Keratinocyte (primary cell): ENCODE measurements around the gene NEU4. TPM values are rescaled to one million over a fixed set of nuclear protein-coding genes. Genes with fewer than 3 reads are reported as not detected.

Experiments
- DNase-seq: peaks from one replicate; pipeline ENCODE4 v3.0.0-alpha.2; 2011; ENCODE audit warnings: low read depth, missing footprints, low spot score
- FAIRE-seq: peaks from 2 replicates; lab custom pipeline; 2011; peaks lifted over from hg19 to GRCh38; lab: Jason Lieb, UNC
- H2AFZ ChIP-seq: 2 replicates; pipeline ENCODE4 v1.6.0; 2012; ENCODE audit warnings: low read length, control low read depth, inconsistent platforms; ENCODE audit not compliant: control insufficient read depth
- H3K27ac ChIP-seq: 2 replicates; pipeline ENCODE4 v1.5.1; 2011; ENCODE audit warnings: low read length; ENCODE audit not compliant: control insufficient read depth, insufficient read depth
- H3K27me3 ChIP-seq: 3 replicates; pipeline ENCODE4 v1.6.0; 2011; ENCODE audit warnings: low read length; ENCODE audit not compliant: control insufficient read depth, insufficient read depth; ENCODE audit errors: extremely low read depth
- H3K36me3 ChIP-seq, 2 experiments: 2 replicates in 1 of 2; 3 replicates in 1 of 2; pipeline ENCODE4 v1.5.1; 2011; ENCODE audit warnings: low read length in 2 of 2, mild to moderate bottlenecking in 1 of 2; ENCODE audit not compliant: control insufficient read depth in 2 of 2, insufficient read depth in 2 of 2; ENCODE audit errors: extremely low read depth in 1 of 2
- H3K4me1 ChIP-seq: 3 replicates; pipeline ENCODE4 v1.5.1; 2011; ENCODE audit warnings: low read length; ENCODE audit not compliant: control insufficient read depth, insufficient read depth; ENCODE audit errors: extremely low read depth
- H3K4me2 ChIP-seq: 3 replicates; pipeline ENCODE4 v1.6.0; 2011; ENCODE audit warnings: low read depth, low read length; ENCODE audit not compliant: control insufficient read depth, insufficient read depth; ENCODE audit errors: extremely low read depth
- H3K4me3 ChIP-seq, 3 experiments: fragments of 200-600 bp in 1 of 3; sonication (generic) in 1 of 3; 2 replicates in 2 of 3; 3 replicates in 1 of 3; pipeline ENCODE4 v1.5.1; 2011 to 2016; ENCODE audit warnings: low read length in 3 of 3, mild to moderate bottlenecking in 3 of 3, control low read depth in 2 of 3, inconsistent platforms in 1 of 3, low read depth in 1 of 3, mixed read lengths in 1 of 3, mixed run types in 1 of 3, moderate library complexity in 1 of 3; ENCODE audit not compliant: control insufficient read depth in 2 of 3, insufficient read depth in 2 of 3; ENCODE audit errors: extremely low read depth in 1 of 3
- H3K79me2 ChIP-seq: 2 replicates; pipeline ENCODE4 v1.6.0; 2012; ENCODE audit warnings: low read length; ENCODE audit not compliant: control insufficient read depth, insufficient read depth
- H3K9ac ChIP-seq: 3 replicates; pipeline ENCODE4 v1.6.0; 2011; ENCODE audit warnings: low read length; ENCODE audit not compliant: control insufficient read depth, insufficient read depth; ENCODE audit errors: extremely low read depth
- H3K9me1 ChIP-seq: 3 replicates; pipeline ENCODE4 v1.6.0; 2011; ENCODE audit warnings: low read length; ENCODE audit not compliant: control insufficient read depth, insufficient read depth; ENCODE audit errors: extremely low read depth
- H3K9me3 ChIP-seq: 2 replicates; pipeline ENCODE4 v1.5.1; 2012; ENCODE audit warnings: low read depth, low read length; ENCODE audit not compliant: control insufficient read depth
- H4K20me1 ChIP-seq: 3 replicates; pipeline ENCODE4 v1.6.0; 2011; ENCODE audit warnings: low read length; ENCODE audit not compliant: control insufficient read depth, insufficient read depth; ENCODE audit errors: extremely low read depth
- CTCF ChIP-seq, 3 experiments: IDR thresholded peaks in 1 of 3; conservative IDR thresholded peaks in 1 of 3; optimal IDR thresholded peaks in 1 of 3; 2 replicates in 2 of 3; 3 replicates in 1 of 3; pipeline versions ENCODE3 to v1.5.1; 2011; ENCODE audit warnings: low read length in 3 of 3, mild to moderate bottlenecking in 3 of 3, moderate library complexity in 2 of 3, control low read depth in 1 of 3, inconsistent platforms in 1 of 3; ENCODE audit not compliant: insufficient read depth in 2 of 3; ENCODE audit errors: extremely low read depth in 1 of 3
- EZH2 ChIP-seq: IDR thresholded peaks from one replicate; pipeline ENCODE4 v1.6.1; 2012; ENCODE audit warnings: inconsistent platforms, mild to moderate bottlenecking, low read length, moderate library complexity
- dilution Hi-C: fragments of 300-500 bp; cut with MboI; formaldehyde crosslinking; loops from one replicate; pipeline ENCODE4 v1.7.0; 2020; ENCODE audit warnings: low sequenced_read_pairs; ENCODE audit not compliant: extremely low pct_ligation_motif_present
- polyA plus RNA-seq, 5 experiments: library from polyadenylated mRNA; depleted of rRNA in 3 of 5; stranded (reverse) in 3 of 5; stranded (forward) in 1 of 5; unstranded in 1 of 5; fragments of >200 nt; gene quantifications; 1 replicate in 1 of 5; 2 replicates in 3 of 5; 3 replicates in 1 of 5; pipeline versions ENCODE4 v1.2.1 to v1.2.3, GENCODE V29; 2011 to 2012; ENCODE audit warnings: missing spikeins in 2 of 5, low read depth in 1 of 5, low replicate concordance in 1 of 5

The NEU4 gene
- polyA plus RNA-seq, 1 donor (not counting 4 experiments of a cell fraction or from before 2014, with no cell fraction given), result not detected

- Histone ChIP-seq H3K27ac (no peak within 1 kb of the TSS), H3K4me1 (peaks cover 13% of the 10 kb centered on the region), H3K9me3 (no peaks in the 10 kb centered on the region), H3K4me2 (no peak within 1 kb of the TSS), H3K27me3 (peaks cover 43% of the 10 kb centered on the region), H3K9ac (no peak within 1 kb of the TSS), H3K9me1 (no peaks in the 10 kb centered on the region), H3K36me3 (no peaks in the 10 kb centered on the region), H3K4me3 (no peak within 1 kb of the TSS), H2AFZ (no peak within 1 kb of the TSS), H3K79me2 (no peaks in the 10 kb centered on the region), H4K20me1 (no peaks in the 10 kb centered on the region)
- FAIRE-seq, result no peak
- dilution Hi-C loops, result no loop called here
- no peak for DNase-seq
- TF ChIP-seq EZH2 (no peak), CTCF (optimal IDR thresholded peaks at IDR 0.05 in 1 of 3, IDR thresholded peaks at IDR 0.05 in 1 of 3, conservative IDR thresholded peaks at IDR 0.05 in 1 of 3; ENCODE audit: extremely low read depth in 1 of 3, insufficient read depth in 2 of 3, low read length in 3 of 3) (no peak)
These were observed 32.4 kb upstream of the NEU4 start, which contains the start of gene GAL3ST2 for GRCh38 chr2:241776336-241777169. GAL3ST2 (plus strand) TSS chr2:241776822; CDS start chr2:241776956, 134 bp downstream.

- Histone ChIP-seq H3K27ac (no peak overlapping the region), H3K27me3 (peaks cover 43% of the 10 kb centered on the region), H3K9ac (no peak overlapping the region), H3K4me1 (peaks cover 13% of the 10 kb centered on the region), H3K79me2 (no peaks in the 10 kb centered on the region), H2AFZ (no peak overlapping the region), H4K20me1 (no peaks in the 10 kb centered on the region), H3K4me3 (no peak overlapping the region), H3K9me1 (no peaks in the 10 kb centered on the region), H3K36me3 (no peaks in the 10 kb centered on the region), H3K9me3 (no peaks in the 10 kb centered on the region), H3K4me2 (no peak overlapping the region)
- DNase-seq, result no peak
- dilution Hi-C loops, result no loop called here
- no peak for FAIRE-seq
- no peak for TF ChIP-seq CTCF (optimal IDR thresholded peaks at IDR 0.05 in 1 of 3, IDR thresholded peaks at IDR 0.05 in 1 of 3, conservative IDR thresholded peaks at IDR 0.05 in 1 of 3; ENCODE audit: extremely low read depth in 1 of 3, insufficient read depth in 2 of 3, low read length in 3 of 3)
- no peak for TF ChIP-seq EZH2
These were observed 31.8 kb upstream of the NEU4 start for GRCh38 chr2:241777170-241777685.
